Measurements from ENCODE around the gene SLC25A33. TPM values are rescaled to one million over a fixed set of nuclear protein-coding genes. Genes with fewer than 3 reads are reported as not detected.
"Not testable (repeated sequence)": the region's sequence is repeated elsewhere in the genome, so short reads cannot be mapped to it uniquely, and the experiment has no call there.

Gene SLC25A33
- total and polyA plus RNA-seq, 3 experiments from 2014 or later = 6.5 to 12.9 (median 12.8) TPM

DNA sequence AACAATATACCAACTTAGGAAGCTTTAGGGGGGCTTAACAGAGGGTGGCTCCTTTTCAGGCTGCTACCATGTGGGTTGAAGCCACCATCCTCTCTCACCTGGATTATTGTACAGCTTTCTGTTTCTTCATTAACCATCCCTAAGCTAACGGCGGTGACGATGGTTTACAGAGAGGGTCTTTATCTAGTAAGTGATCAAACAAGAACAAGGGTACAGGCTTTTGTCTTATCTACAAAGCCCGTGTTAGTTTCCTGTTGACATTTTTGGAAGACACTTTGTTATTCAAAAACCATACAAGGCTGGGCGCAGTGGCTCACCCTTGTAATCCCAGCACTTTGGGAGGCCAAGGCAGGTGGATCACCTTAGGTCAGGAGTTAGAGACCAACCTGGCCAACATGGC, 20.4 kb downstream of the SLC25A33 start:
- H3K9me3 ChIP-seq (ENCODE audit: low read length) = no peaks in the 10 kb centered on the region
- Mint-ChIP-seq H3K4me1 (peaks cover 21 to 39% (median 31%) of the 10 kb centered on the region in 3 donors), H3K27me3 (no peaks in the 10 kb centered on the region), H3K9me3 (no peaks in the 10 kb centered on the region), H3K27ac (peak overlapping the region in 7 of 8 donors; percentile 28 to 95 (median 80)), H3K4me3 (peak overlapping the region in 5 of 7 donors; percentile 6 to 65 (median 21)), H3K36me3 (peaks cover 6 to 47% (median 9%) of the 10 kb centered on the region in 3 donors)
- CTCF ChIA-PET = interaction anchor here (0.9 kb wide), 1 partner anchor 12 kb away, joined by 3 read pairs; no protein-coding TSS in a partner anchor
- H3K36me3 ChIP-seq (ENCODE audit: insufficient read depth, low read length) = peaks cover 12% of the 10 kb centered on the region
- no peaks in the 10 kb centered on the region for H3K27me3 ChIP-seq (ENCODE audit: insufficient read depth, low read length, poor library complexity, severe bottlenecking)
- H3K4me3 ChIP-seq (ENCODE audit: low read length) = no peak overlapping the region
- DNase-seq = peak in 2 of 5 donors; percentile 21 to 65
- no peak overlapping the region for H3K27ac ChIP-seq (ENCODE audit: low read depth, low read length)
- peaks cover 21% of the 10 kb centered on the region for H3K4me1 ChIP-seq (ENCODE audit: insufficient read depth, low read length)
- POLR2A ChIA-PET = no interaction called here

DNA sequence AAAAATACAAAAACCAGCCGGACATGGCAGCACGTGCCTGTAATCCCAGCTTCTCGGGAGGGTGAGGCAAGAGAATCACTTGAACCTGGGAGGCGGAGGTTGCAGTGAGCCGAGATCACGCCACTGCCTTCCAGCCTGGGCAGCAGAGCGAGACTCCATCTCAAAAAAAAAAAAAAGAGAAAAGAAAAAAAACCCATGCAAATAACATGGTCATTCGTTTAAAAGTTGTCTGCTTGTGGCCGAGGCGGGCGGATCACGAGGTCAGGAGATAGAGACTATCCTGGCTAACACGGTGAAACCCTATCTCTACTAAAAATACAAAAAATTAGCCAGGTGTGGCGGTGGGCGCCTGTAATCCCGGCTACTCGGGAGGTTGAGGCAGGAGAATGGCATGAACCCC, 20.8 kb downstream of the SLC25A33 start:
- CTCF ChIA-PET; H3K4me3 ChIP-seq (ENCODE audit: low read length); H3K27me3 Mint-ChIP-seq; DNase-seq; H3K9me3 Mint-ChIP-seq; H3K27ac ChIP-seq (ENCODE audit: low read depth, low read length); H3K27me3 ChIP-seq (ENCODE audit: insufficient read depth, low read length, poor library complexity, severe bottlenecking); H3K9me3 ChIP-seq (ENCODE audit: low read length); POLR2A ChIA-PET: not testable (repeated sequence)
- H3K27ac Mint-ChIP-seq = peak overlapping the region in 6 of 8 donors; percentile 28 to 95 (median 75)
- H3K4me1 ChIP-seq (ENCODE audit: insufficient read depth, low read length) = peaks cover 21% of the 10 kb centered on the region
- peak overlapping the region in 2 of 7 donors; percentile 15 to 65 for H3K4me3 Mint-ChIP-seq
- H3K36me3 ChIP-seq (ENCODE audit: insufficient read depth, low read length) = peaks cover 12% of the 10 kb centered on the region
- H3K36me3 Mint-ChIP-seq = peaks cover 6 to 44% (median 9%) of the 10 kb centered on the region in 3 donors
- peaks cover 21 to 39% (median 31%) of the 10 kb centered on the region in 3 donors for H3K4me1 Mint-ChIP-seq

DNA sequence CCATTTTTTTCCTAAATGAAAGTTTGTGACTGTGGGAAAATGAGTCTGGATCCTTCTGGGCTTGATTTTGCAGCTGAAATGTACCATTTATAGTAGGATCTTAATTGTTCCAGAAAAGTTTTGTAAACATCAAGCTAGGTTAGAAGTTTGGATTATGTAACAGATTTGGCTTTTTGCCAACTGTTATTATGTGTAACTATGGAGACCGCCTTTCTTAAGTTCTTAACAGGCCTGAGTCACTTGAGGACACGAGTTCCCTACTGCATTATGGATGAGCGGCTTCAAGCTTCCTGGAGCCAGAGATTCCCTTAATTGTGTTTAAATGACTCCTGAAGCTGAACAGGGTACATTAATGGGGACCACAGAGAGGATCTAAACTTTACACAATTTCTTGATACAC, 22.2 kb downstream of the SLC25A33 start:
- Histone ChIP-seq H3K27me3 (ENCODE audit: insufficient read depth, low read length, poor library complexity, severe bottlenecking) (no peaks in the 10 kb centered on the region), H3K9me3 (ENCODE audit: low read length) (no peaks in the 10 kb centered on the region), H3K27ac (ENCODE audit: low read depth, low read length) (no peak overlapping the region), H3K4me1 (ENCODE audit: insufficient read depth, low read length) (peaks cover 21% of the 10 kb centered on the region), H3K36me3 (ENCODE audit: insufficient read depth, low read length) (peaks cover 2% of the 10 kb centered on the region), H3K4me3 (ENCODE audit: low read length) (no peak overlapping the region)
- H3K4me3 Mint-ChIP-seq = no peak overlapping the region
- no peaks in the 10 kb centered on the region for H3K27me3 Mint-ChIP-seq
- ChIA-PET POLR2A (interaction anchor here (0.7 kb wide), 1 partner anchor 21 kb away, joined by 3 read pairs; no protein-coding TSS in a partner anchor), CTCF (interaction anchor here (1.8 kb wide), 1 partner anchor 65 kb away, joined by 3 read pairs; no protein-coding TSS in a partner anchor)
- H3K9me3 Mint-ChIP-seq = no peaks in the 10 kb centered on the region
- H3K36me3 Mint-ChIP-seq = peaks cover 3 to 32% (median 8%) of the 10 kb centered on the region in 3 donors
- peaks cover 21 to 39% (median 31%) of the 10 kb centered on the region in 3 donors for H3K4me1 Mint-ChIP-seq
- DNase-seq = peak in 2 of 5 donors; percentile 9 to 40
- H3K27ac Mint-ChIP-seq = peak overlapping the region in 5 of 8 donors; percentile 43 to 87 (median 68)

DNA sequence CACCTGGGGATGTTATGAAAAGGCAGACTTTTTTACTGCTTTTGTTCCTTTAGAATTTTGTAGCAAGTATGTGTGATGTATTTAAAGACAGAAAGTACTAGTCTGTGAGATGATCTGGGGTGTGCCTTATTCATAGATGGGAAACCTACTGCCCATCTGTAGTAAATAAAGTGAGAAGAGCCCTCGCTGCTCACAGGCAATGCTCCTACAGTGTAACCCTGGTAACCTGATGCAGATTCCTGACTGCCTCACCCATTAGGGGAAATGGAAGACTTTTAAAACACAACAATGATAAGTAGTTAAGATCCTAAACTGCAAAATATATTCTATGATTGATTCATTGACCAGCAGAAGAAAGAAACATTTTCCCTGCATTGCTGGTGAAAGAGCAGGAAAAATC, 30.0 kb downstream of the SLC25A33 start:
- Mint-ChIP-seq H3K9me3 (no peaks in the 10 kb centered on the region), H3K36me3 (peaks cover 0 to 39% (median 9%) of the 10 kb centered on the region in 3 donors), H3K4me3 (no peak overlapping the region), H3K27ac (peak overlapping the region in 1 of 8 donors; percentile 70), H3K27me3 (no peaks in the 10 kb centered on the region), H3K4me1 (peaks cover 0 to 6% (median 0%) of the 10 kb centered on the region in 3 donors)
- ChIA-PET CTCF (interaction anchor here (1.5 kb wide), 1 partner anchor 14 kb away, joined by 5 read pairs; no protein-coding TSS in a partner anchor), POLR2A (no interaction called here)
- H3K4me1 ChIP-seq (ENCODE audit: insufficient read depth, low read length) = no peaks in the 10 kb centered on the region
- no peaks in the 10 kb centered on the region for H3K27me3 ChIP-seq (ENCODE audit: insufficient read depth, low read length, poor library complexity, severe bottlenecking)
- DNase-seq = no peak
- H3K9me3 ChIP-seq (ENCODE audit: low read length) = no peaks in the 10 kb centered on the region
- no peak overlapping the region for H3K4me3 ChIP-seq (ENCODE audit: low read length)
- H3K27ac ChIP-seq (ENCODE audit: low read depth, low read length) = no peak overlapping the region
- peaks cover 6% of the 10 kb centered on the region for H3K36me3 ChIP-seq (ENCODE audit: insufficient read depth, low read length)

DNA sequence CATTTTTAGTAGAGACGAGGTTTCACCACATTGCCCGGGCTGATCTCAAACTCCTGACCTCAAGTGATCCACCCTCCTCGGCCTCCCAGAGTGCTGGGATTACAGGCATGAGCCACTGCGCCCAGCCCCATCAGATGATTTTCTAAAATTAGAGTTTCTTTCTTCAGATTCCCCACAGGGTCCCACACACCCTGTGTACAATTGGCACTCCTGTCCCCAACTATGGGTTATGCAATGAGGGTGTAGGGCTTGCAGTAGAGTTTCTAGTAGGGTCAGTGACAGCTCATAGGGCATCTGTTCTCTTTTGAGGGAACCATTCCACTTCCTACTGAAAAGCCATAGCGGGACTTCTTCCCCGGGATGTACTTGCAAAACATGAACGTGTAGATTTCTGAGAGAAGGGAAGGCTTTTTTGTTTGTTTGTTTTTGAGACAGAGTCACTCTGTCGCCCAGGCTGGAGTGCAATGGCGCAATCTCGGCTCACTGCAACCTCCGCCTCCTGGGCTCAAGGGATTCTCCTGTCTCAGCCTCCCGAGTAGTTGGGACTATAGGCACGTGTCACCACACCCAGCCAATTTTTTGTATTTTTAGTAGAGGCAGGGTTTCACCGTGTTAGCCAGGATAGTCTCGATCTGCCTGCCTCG, 31.7 kb downstream of the SLC25A33 start:
- Mint-ChIP-seq H3K36me3 (peaks cover 0 to 46% (median 9%) of the 10 kb centered on the region in 3 donors), H3K27ac (peak overlapping the region in 3 of 8 donors; percentile 11 to 52 (median 43))
- H3K27ac ChIP-seq (ENCODE audit: low read depth, low read length); H3K36me3 ChIP-seq (ENCODE audit: insufficient read depth, low read length); H3K9me3 ChIP-seq (ENCODE audit: low read length); H3K9me3 Mint-ChIP-seq; H3K4me1 ChIP-seq (ENCODE audit: insufficient read depth, low read length); H3K4me3 Mint-ChIP-seq; H3K27me3 ChIP-seq (ENCODE audit: insufficient read depth, low read length, poor library complexity, severe bottlenecking); POLR2A ChIA-PET; DNase-seq; H3K4me1 Mint-ChIP-seq; H3K27me3 Mint-ChIP-seq; H3K4me3 ChIP-seq (ENCODE audit: low read length): not testable (repeated sequence)
- CTCF ChIA-PET = interaction anchor here (1.5 kb wide), 1 partner anchor 12 kb away, joined by 5 read pairs; no protein-coding TSS in a partner anchor

DNA sequence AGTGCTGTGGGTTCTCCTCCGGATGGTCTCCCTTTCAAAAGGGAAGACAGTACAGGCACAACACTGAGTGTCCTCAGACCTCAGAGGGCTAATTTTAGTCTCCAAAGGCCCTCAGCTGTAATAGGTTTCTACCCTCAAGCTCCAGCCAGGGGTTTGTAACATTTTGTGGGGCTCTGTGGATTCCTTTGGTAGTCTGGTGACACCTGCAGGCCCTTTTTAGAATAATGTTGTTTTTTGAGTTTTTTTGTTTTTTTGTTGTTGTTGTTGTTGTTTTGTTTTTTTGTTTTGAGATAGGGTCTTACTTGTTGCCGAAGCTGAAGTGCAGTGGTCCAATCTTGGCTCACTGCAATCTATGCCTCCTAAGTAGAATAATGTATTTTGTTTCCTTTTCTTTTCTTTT, 34.5 kb downstream of the SLC25A33 start:
- H3K4me1 ChIP-seq (ENCODE audit: insufficient read depth, low read length) = no peaks in the 10 kb centered on the region
- peak overlapping the region in 3 of 8 donors; percentile 9 to 60 (median 29) for H3K27ac Mint-ChIP-seq

DNA sequence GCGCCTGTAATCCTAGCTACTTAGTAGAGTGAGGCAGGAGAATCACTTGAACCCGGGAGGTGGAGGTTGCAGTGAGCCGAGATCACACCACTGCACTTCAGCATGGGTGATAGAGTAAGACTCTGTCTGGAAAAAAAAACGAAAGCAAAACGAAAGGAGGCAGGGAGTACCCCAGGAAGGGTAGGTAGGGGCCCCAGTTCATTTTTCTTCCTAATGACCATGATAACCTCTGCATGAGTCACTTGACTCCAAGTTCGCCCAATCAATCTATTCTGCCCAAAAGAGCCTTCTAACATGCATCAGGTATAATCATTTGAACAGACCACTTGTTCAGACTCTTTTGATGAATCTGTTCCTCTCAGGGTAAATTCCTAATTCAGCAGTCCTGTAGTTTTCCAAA, 36.2 kb downstream of the SLC25A33 start:
- no peak overlapping the region for H3K4me3 Mint-ChIP-seq
- H3K36me3 Mint-ChIP-seq = peaks cover 0 to 51% (median 4%) of the 10 kb centered on the region in 3 donors
- H3K4me1 Mint-ChIP-seq = no peaks in the 10 kb centered on the region
- POLR2A ChIA-PET = no interaction called here
- Histone ChIP-seq H3K27me3 (ENCODE audit: insufficient read depth, low read length, poor library complexity, severe bottlenecking) (no peaks in the 10 kb centered on the region), H3K9me3 (ENCODE audit: low read length) (no peaks in the 10 kb centered on the region), H3K36me3 (ENCODE audit: insufficient read depth, low read length) (peaks cover 6% of the 10 kb centered on the region), H3K4me1 (ENCODE audit: insufficient read depth, low read length) (no peaks in the 10 kb centered on the region), H3K27ac (ENCODE audit: low read depth, low read length) (no peak overlapping the region), H3K4me3 (ENCODE audit: low read length) (no peak overlapping the region)
- no peak overlapping the region for H3K27ac Mint-ChIP-seq
- no peaks in the 10 kb centered on the region for H3K9me3 Mint-ChIP-seq
- no peak for DNase-seq
- H3K27me3 Mint-ChIP-seq = no peaks in the 10 kb centered on the region
- CTCF ChIA-PET = interaction anchor here (1.0 kb wide), 1 partner anchor 80 kb away, joined by 3 read pairs; no protein-coding TSS in a partner anchor

More for the DNA sequence above, 34.5 kb downstream of the SLC25A33 start:
- Mint-ChIP-seq H3K9me3 (no peaks in the 10 kb centered on the region), H3K4me3 (no peak overlapping the region), H3K27me3 (no peaks in the 10 kb centered on the region), H3K36me3 (peaks cover 0 to 46% (median 12%) of the 10 kb centered on the region in 3 donors), H3K4me1 (peaks cover 0 to 6% (median 0%) of the 10 kb centered on the region in 3 donors)
- no peaks in the 10 kb centered on the region for H3K27me3 ChIP-seq (ENCODE audit: insufficient read depth, low read length, poor library complexity, severe bottlenecking)
- ChIA-PET POLR2A (no interaction called here), CTCF (interaction anchor here (1.0 to 1.8 kb wide), 5 partner anchors 23 to 83 kb away, joined by 3 to 8 read pairs (median 4); no protein-coding TSS in a partner anchor)
- no peak for DNase-seq
- peaks cover 6% of the 10 kb centered on the region for H3K36me3 ChIP-seq (ENCODE audit: insufficient read depth, low read length)
- H3K4me3 ChIP-seq (ENCODE audit: low read length) = no peak overlapping the region
- no peak overlapping the region for H3K27ac ChIP-seq (ENCODE audit: low read depth, low read length)
- H3K9me3 ChIP-seq (ENCODE audit: low read length) = no peaks in the 10 kb centered on the region

DNA sequence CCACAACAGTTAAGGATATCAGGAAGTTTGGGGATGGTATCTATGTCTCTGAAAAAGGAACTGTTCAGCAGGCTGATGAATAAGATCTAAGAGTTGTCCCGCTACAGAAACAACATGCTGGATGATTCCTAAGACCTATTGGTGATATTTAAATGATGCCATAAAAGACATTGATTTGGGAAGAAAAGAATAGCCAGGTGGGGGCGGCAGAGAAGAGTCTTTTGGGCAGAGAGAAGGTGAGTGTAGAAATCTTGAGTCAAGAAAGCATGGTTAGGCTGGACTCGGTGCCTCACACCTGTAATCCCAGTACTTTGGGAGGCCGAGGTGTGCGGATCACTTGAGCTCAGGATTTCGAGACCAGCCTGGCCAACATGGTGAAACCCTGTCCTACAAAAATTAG, 37.6 kb downstream of the SLC25A33 start:
- H3K36me3 ChIP-seq (ENCODE audit: insufficient read depth, low read length) = peaks cover 6% of the 10 kb centered on the region
- Mint-ChIP-seq H3K27me3 (no peaks in the 10 kb centered on the region), H3K9me3 (no peaks in the 10 kb centered on the region), H3K4me1 (no peaks in the 10 kb centered on the region), H3K36me3 (peaks cover 0 to 48% (median 4%) of the 10 kb centered on the region in 3 donors), H3K4me3 (no peak overlapping the region), H3K27ac (no peak overlapping the region)
- ChIA-PET POLR2A (no interaction called here), CTCF (no interaction called here)
- H3K27me3 ChIP-seq (ENCODE audit: insufficient read depth, low read length, poor library complexity, severe bottlenecking) = no peaks in the 10 kb centered on the region
- no peaks in the 10 kb centered on the region for H3K9me3 ChIP-seq (ENCODE audit: low read length)
- H3K4me1 ChIP-seq (ENCODE audit: insufficient read depth, low read length) = no peaks in the 10 kb centered on the region
- no peak for DNase-seq
- H3K4me3 ChIP-seq (ENCODE audit: low read length) = no peak overlapping the region
- no peak overlapping the region for H3K27ac ChIP-seq (ENCODE audit: low read depth, low read length)

All from CD8-positive, alpha-beta memory T cell (primary cell).